Choroid plexus epithelial cell (primary cell): ENCODE results near the gene TRIM27.
A peak's percentile ranks its signal among the peaks of the same experiment; 100 is the strongest.
"Not testable (repeated sequence)": the region's sequence is repeated elsewhere in the genome, so short reads cannot be mapped to it uniquely, and the experiment has no call there.

Source experiments
- DNase-seq: peaks from one replicate; pipeline ENCODE4 v3.0.0-alpha.2; 2010; ENCODE audit warnings: low read depth
- H3K4me3 ChIP-seq: 2 replicates; pipeline ENCODE4 v1.5.1; 2011; ENCODE audit warnings: low read depth, mild to moderate bottlenecking, control low read depth, low read length, moderate library complexity
- CTCF ChIP-seq: conservative IDR thresholded peaks from 2 replicates; pipeline ENCODE4 v1.5.1; 2011; ENCODE audit warnings: low read depth, mild to moderate bottlenecking, control low read depth, inconsistent platforms, low read length, moderate library complexity

Gene TRIM27

GRCh38 chr6:28940294-28940857, 16.6 kb upstream of the TRIM27 start:
- TF ChIP-seq CTCF, result no peak
- no peak for DNase-seq
- peak overlapping the region; percentile 73 for H3K4me3 ChIP-seq

GRCh38 chr6:28933069-28933468, 9.3 kb upstream of the TRIM27 start:
- no peak for TF ChIP-seq CTCF
- H3K4me3 ChIP-seq, result no peak overlapping the region
- DNase-seq, result no peak

DNA sequence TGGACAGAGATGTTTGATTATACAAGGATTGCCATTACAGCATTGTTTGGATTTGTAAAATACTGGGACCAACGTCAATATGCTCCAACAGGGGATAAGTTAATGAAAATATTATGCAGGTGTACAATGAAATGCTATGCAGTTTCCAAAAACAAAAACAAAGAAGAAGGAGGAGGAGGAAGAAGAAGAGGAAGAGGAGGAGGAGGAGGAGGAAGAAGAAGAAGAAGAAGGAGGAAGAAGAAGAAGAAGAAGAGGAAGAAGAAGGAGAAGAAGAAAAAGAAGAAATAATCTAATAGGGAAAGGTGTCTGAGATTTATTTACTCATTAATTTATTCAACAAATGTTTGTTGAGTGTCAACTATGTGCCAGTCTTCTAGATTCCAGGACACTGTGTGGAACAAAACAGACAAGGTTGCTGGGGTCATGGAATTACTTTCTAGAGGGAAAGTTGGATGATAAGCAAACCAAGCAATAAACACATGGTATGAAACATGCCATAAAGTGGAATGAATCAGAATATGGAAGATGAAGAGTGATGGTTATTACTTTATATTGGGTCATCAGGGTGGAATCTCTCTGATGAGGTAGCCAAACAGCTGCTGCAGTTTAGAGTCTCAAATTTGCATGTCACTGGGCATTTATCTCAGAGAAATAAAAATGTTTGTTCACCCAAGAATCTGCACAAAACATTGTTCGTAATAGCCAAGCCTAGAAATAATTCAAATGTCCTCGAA, 6.3 kb upstream of the TRIM27 start:
- no peak for TF ChIP-seq CTCF

GRCh38 chr6:28929339-28929738, 5.6 kb upstream of the TRIM27 start:
- not testable (repeated sequence) for H3K4me3 ChIP-seq, DNase-seq

More for the DNA sequence above, 6.3 kb upstream of the TRIM27 start:
- H3K4me3 ChIP-seq, result no peak overlapping the region
- no peak for DNase-seq

DNA sequence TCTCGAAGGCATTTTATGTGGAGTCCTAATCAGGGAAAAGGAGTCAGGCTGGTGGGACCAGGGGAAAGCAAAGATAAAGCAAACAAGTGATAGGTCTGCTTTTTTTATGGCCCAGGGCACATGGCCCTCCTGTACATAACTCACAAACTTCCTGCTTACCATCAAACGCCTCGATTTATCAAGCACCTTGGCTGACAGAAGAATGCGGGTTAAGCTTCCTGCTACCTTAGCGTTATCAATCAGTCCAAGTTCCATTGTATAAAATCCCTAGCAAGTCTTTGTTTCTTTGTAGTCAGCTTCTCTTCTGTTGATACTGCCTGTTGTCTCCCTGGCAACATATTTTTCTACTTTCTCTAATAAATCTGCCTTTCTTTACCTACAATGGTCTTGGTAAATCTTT, 4.1 kb upstream of the TRIM27 start:
- no peak for TF ChIP-seq CTCF
- no peak overlapping the region for H3K4me3 ChIP-seq
- DNase-seq, result no peak

DNA sequence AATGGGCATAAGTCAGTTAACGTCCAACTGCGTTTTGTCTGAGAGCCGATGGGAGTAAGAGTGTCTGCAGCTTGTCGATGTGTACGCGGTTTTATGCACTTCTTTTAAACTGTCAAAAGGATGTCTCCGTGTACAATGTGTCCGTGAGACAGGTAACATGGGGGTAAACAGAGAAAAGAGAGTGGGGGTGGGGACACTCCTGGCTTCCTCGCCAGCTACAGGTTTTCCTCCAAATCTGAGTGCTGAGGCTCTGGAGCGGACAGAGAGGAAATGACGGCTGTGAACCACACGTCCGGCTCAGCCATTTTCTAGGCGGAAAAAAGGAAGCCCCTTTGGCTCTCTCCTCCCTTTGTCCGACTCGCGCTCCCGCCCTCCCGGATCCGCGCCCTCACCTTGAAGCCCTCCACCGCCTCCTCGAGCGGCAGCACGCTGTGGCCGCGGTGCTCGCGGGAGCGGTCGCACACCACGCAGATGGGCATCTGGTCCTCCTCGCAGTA, 916 bp downstream of the TRIM27 start:
- TF ChIP-seq CTCF, result no peak
- DNase-seq, result peak; percentile 52
- peak overlapping the region; percentile 97 for H3K4me3 ChIP-seq

DNA sequence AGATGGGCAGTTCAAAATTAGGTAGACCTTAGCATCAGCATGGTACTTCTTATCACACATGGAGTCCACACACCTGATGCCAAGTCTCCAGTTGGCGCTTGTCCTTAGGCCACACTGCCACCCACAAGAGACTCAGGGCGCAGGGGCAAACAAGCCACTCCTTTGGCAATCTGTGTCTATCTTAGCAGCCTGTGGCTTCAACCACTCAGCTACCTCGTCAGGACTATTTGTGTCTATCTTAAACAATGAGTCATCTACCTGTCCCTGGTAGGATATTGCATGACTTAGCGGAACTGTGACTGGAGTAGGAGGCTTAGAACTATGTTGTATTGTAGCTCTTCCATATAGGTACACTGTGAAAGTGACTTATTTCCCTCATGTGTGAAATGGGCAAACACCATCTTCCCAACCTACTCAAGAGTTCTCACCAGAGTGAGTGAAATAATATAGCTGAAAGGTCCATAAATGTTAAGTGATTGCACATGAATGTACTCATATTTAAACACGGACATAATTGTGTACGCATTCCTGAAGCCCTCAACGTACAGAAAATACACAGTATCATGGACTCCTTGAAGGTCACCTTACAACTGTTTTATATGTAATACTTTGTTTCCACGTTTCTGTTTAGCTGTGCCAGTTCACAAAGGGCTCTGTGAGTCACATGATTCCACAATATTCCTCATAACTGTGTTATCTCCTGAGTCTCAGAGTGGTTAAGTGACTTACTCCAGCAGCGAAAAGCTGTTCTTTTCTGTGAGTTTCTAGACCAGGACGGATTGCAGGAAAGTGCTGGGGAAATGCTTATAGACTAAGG, 1.6 kb downstream of the TRIM27 start:
- H3K4me3 ChIP-seq, result peak overlapping the region; percentile 97

More for the DNA sequence above, 1.6 kb downstream of the TRIM27 start:
- peak; percentile 46 for DNase-seq
- TF ChIP-seq CTCF, result no peak
